ENCODE data around the gene CERK. TPM values are rescaled to one million over a fixed set of nuclear protein-coding genes. Genes with fewer than 3 reads are reported as not detected.

Gene CERK
- total RNA-seq, 2 donors from 2014 or later, result 54.9 to 57.6 TPM

- no peaks in the 10 kb centered on the region for H3K27me3 ChIP-seq (ENCODE audit: control insufficient read depth, insufficient read depth, low read length, poor library complexity, severe bottlenecking)
- no peak overlapping the region for H3K4me3 ChIP-seq (ENCODE audit: low read length)
- H3K9ac ChIP-seq (ENCODE audit: extremely low read depth, low read length, poor library complexity, severe bottlenecking), result no peak overlapping the region
- Mint-ChIP-seq H3K9me3 (no peaks in the 10 kb centered on the region), H3K4me1 (no peaks in the 10 kb centered on the region), H3K27me3 (ENCODE audit: insufficient read depth) (no peaks in the 10 kb centered on the region), H3K27ac (no peak overlapping the region), H3K4me3 (no peak overlapping the region), H3K36me3 (ENCODE audit: low read depth) (peaks cover 11% of the 10 kb centered on the region)
- no peaks in the 10 kb centered on the region for H3K36me3 ChIP-seq (ENCODE audit: control insufficient read depth, insufficient read depth, low read length)
- no peak overlapping the region for H3K27ac ChIP-seq (ENCODE audit: low read depth, low read length)
- TF ChIP-seq CTCF (conservative IDR thresholded peaks at IDR 0.05), result no peak
- H3K4me1 ChIP-seq (ENCODE audit: control insufficient read depth, insufficient read depth, low read length), result no peaks in the 10 kb centered on the region
- 95 to 96% methylated on average over 18 of the region's 18 CpGs for WGBS, 2 experiments (ENCODE audit: insufficient coverage in 1 of 2, insufficient read length in 1 of 2)
- no peaks in the 10 kb centered on the region for H3K9me3 ChIP-seq (ENCODE audit: control insufficient read depth, low read length)
- no peak for DNase-seq
Measured at GRCh38 chr22:46672731-46673130, 65.3 kb downstream of the CERK start.

GRCh38 chr22:46671824-46672432 is 66.1 kb downstream of the CERK start:
- H3K4me3 ChIP-seq (ENCODE audit: low read length), result no peak overlapping the region
- Mint-ChIP-seq H3K27me3 (ENCODE audit: insufficient read depth) (no peaks in the 10 kb centered on the region), H3K27ac (no peak overlapping the region), H3K9me3 (no peaks in the 10 kb centered on the region), H3K4me1 (no peaks in the 10 kb centered on the region), H3K36me3 (ENCODE audit: low read depth) (peaks cover 11% of the 10 kb centered on the region), H3K4me3 (no peak overlapping the region)
- WGBS, 2 experiments (ENCODE audit: insufficient coverage in 1 of 2, insufficient read length in 1 of 2), result 91 to 96% methylated on average over 11 to 17 of the region's 17 CpGs
- no peaks in the 10 kb centered on the region for H3K36me3 ChIP-seq (ENCODE audit: control insufficient read depth, insufficient read depth, low read length)
- H3K4me1 ChIP-seq (ENCODE audit: control insufficient read depth, insufficient read depth, low read length), result no peaks in the 10 kb centered on the region
- no peaks in the 10 kb centered on the region for H3K9me3 ChIP-seq (ENCODE audit: control insufficient read depth, low read length)
- TF ChIP-seq CTCF (conservative IDR thresholded peaks at IDR 0.05), result no peak
- no peak overlapping the region for H3K9ac ChIP-seq (ENCODE audit: extremely low read depth, low read length, poor library complexity, severe bottlenecking)
- H3K27ac ChIP-seq (ENCODE audit: low read depth, low read length), result no peak overlapping the region
- DNase-seq, result no peak
- no peaks in the 10 kb centered on the region for H3K27me3 ChIP-seq (ENCODE audit: control insufficient read depth, insufficient read depth, low read length, poor library complexity, severe bottlenecking)

GRCh38 chr22:46669201-46669600 is 68.9 kb downstream of the CERK start:
- 80 to 93% methylated on average over 1 to 8 of the region's 9 CpGs for WGBS, 2 experiments (ENCODE audit: insufficient coverage in 1 of 2, insufficient read length in 1 of 2)
- no peak overlapping the region for H3K4me3 Mint-ChIP-seq

More at GRCh38 chr22:46669201-46669600, 68.9 kb downstream of the CERK start:
- H3K4me1 Mint-ChIP-seq, result no peaks in the 10 kb centered on the region
- Histone ChIP-seq H3K9me3 (ENCODE audit: control insufficient read depth, low read length) (no peaks in the 10 kb centered on the region), H3K27me3 (ENCODE audit: control insufficient read depth, insufficient read depth, low read length, poor library complexity, severe bottlenecking) (no peaks in the 10 kb centered on the region), H3K27ac (ENCODE audit: low read depth, low read length) (no peak overlapping the region), H3K4me1 (ENCODE audit: control insufficient read depth, insufficient read depth, low read length) (no peaks in the 10 kb centered on the region), H3K4me3 (ENCODE audit: low read length) (no peak overlapping the region), H3K36me3 (ENCODE audit: control insufficient read depth, insufficient read depth, low read length) (no peaks in the 10 kb centered on the region), H3K9ac (ENCODE audit: extremely low read depth, low read length, poor library complexity, severe bottlenecking) (no peak overlapping the region)
- H3K9me3 Mint-ChIP-seq, result no peaks in the 10 kb centered on the region
- H3K27me3 Mint-ChIP-seq (ENCODE audit: insufficient read depth), result no peaks in the 10 kb centered on the region
- H3K27ac Mint-ChIP-seq, result no peak overlapping the region
- peaks cover 11% of the 10 kb centered on the region for H3K36me3 Mint-ChIP-seq (ENCODE audit: low read depth)
- TF ChIP-seq CTCF (conservative IDR thresholded peaks at IDR 0.05), result no peak
- no peak for DNase-seq

All from endodermal cell (in vitro differentiated cells).